ENCODE measurements around the gene IDH3G.

GRCh38 chrX:153778684-153779101, 15.5 kb downstream of the IDH3G start:
- TF ChIP-seq GATA2 (IDR thresholded peaks at IDR 0.05; ENCODE audit: low read depth, low read length) (no peak), GATA3 (IDR thresholded peaks at IDR 0.05; ENCODE audit: low read depth, low read length) (no peak)
